ENCODE results near the gene NFS1. TPM values are rescaled to one million over a fixed set of nuclear protein-coding genes. Genes with fewer than 3 reads are reported as not detected.

NFS1 gene
- total RNA-seq, 1 donor from 2014 or later, result 26.7 TPM

DNA sequence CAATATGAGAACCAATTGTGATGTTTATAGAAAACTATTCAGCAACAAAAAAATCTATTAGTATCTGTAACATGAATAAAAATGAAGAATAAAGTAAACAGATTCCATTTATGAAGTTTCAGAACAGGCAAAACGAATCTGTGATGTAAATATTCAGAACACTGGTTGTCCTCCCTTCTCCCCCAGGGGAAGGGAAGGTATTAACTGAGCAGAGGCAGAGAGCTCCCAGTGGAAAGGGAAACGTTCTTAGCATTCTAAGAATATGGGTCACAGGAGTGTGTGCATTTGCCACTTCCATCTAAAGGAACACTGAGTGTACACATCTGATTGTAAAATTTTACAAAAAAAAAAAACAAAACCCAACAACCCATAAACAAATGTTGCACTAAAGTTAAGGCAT, 60.4 kb downstream of the NFS1 start:
- no peaks in the 10 kb centered on the region for H3K9me3 Mint-ChIP-seq
- H3K4me1 Mint-ChIP-seq (ENCODE audit: unreplicated experiment), result peaks cover 23% of the 10 kb centered on the region
- H3K36me3 Mint-ChIP-seq, result peaks cover 15% of the 10 kb centered on the region
- peak overlapping the region; percentile 37 for H3K27ac Mint-ChIP-seq
- no peak overlapping the region for H3K4me3 Mint-ChIP-seq
- no peak for TF ChIP-seq CTCF (conservative IDR thresholded peaks at IDR 0.05)
- H3K27me3 Mint-ChIP-seq, result no peaks in the 10 kb centered on the region
- no peak for DNase-seq (ENCODE audit: extremely low spot score, unreplicated experiment)

- TF ChIP-seq CTCF (conservative IDR thresholded peaks at IDR 0.05), result no peak
- Mint-ChIP-seq H3K27ac (no peak overlapping the region), H3K9me3 (no peaks in the 10 kb centered on the region), H3K27me3 (no peaks in the 10 kb centered on the region), H3K4me3 (no peak overlapping the region), H3K36me3 (peaks cover 11% of the 10 kb centered on the region), H3K4me1 (ENCODE audit: unreplicated experiment) (peaks cover 22% of the 10 kb centered on the region)
- DNase-seq (ENCODE audit: extremely low spot score, unreplicated experiment), result no peak
These were observed 61.9 kb downstream of the NFS1 start for GRCh38 chr20:35637276-35637675.

DNA sequence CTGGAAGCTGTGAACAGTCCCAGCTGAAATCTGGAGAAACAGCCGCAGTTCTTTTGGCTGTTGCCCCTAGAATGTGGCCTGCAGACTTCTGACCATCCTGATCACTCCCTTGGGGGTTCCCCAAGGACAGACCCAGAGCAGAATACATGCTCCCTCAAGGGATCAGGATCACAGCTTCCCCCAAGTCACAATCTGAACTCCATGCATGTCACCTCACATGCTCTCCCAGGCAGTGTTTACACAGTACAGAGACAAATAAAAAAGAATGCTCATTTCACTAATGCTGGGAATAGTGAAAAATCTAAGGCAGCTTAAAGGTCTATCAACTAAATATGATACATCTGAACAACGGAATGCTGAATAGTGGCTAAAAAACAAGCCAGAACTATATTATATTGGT, 63.1 kb downstream of the NFS1 start:
- Mint-ChIP-seq H3K4me1 (ENCODE audit: unreplicated experiment) (peaks cover 18% of the 10 kb centered on the region), H3K27ac (peak overlapping the region; percentile 22), H3K9me3 (no peaks in the 10 kb centered on the region), H3K27me3 (no peaks in the 10 kb centered on the region), H3K4me3 (no peak overlapping the region), H3K36me3 (peaks cover 10% of the 10 kb centered on the region)
- DNase-seq (ENCODE audit: extremely low spot score, unreplicated experiment), result no peak
- no peak for TF ChIP-seq CTCF (conservative IDR thresholded peaks at IDR 0.05)

DNA sequence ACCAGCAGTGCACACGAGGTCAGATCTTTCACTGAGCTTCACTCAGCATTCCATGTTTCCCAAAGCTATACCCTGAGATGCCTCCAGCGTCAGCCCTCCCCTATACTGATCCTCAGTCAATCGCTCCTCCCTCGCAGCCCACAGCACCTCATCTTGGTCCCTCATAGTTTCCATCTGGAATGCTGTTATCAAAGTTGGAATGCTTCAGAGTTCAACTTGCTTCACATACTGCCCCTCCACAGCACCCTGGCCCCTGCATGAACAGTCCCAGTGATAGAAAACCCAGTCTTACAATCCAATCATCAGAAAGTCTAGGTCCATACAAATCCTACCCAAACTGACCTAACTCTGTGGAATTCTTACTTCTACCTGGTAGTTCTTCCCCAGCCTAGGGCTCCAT, 63.5 kb downstream of the NFS1 start:
- DNase-seq (ENCODE audit: extremely low spot score, unreplicated experiment), result no peak
- H3K4me1 Mint-ChIP-seq (ENCODE audit: unreplicated experiment), result peaks cover 18% of the 10 kb centered on the region
- H3K27me3 Mint-ChIP-seq, result no peaks in the 10 kb centered on the region
- TF ChIP-seq CTCF (conservative IDR thresholded peaks at IDR 0.05), result no peak
- peaks cover 10% of the 10 kb centered on the region for H3K36me3 Mint-ChIP-seq
- peak overlapping the region; percentile 22 for H3K27ac Mint-ChIP-seq
- no peak overlapping the region for H3K4me3 Mint-ChIP-seq
- H3K9me3 Mint-ChIP-seq, result no peaks in the 10 kb centered on the region

- Mint-ChIP-seq H3K9me3 (no peaks in the 10 kb centered on the region), H3K27ac (no peak overlapping the region), H3K36me3 (peaks cover 22% of the 10 kb centered on the region), H3K4me1 (ENCODE audit: unreplicated experiment) (peaks cover 9% of the 10 kb centered on the region), H3K4me3 (no peak overlapping the region), H3K27me3 (no peaks in the 10 kb centered on the region)
- DNase-seq (ENCODE audit: extremely low spot score, unreplicated experiment), result no peak
- no peak for TF ChIP-seq CTCF (conservative IDR thresholded peaks at IDR 0.05)
These were observed 66.5 kb downstream of the NFS1 start for GRCh38 chr20:35632539-35633115.

DNA sequence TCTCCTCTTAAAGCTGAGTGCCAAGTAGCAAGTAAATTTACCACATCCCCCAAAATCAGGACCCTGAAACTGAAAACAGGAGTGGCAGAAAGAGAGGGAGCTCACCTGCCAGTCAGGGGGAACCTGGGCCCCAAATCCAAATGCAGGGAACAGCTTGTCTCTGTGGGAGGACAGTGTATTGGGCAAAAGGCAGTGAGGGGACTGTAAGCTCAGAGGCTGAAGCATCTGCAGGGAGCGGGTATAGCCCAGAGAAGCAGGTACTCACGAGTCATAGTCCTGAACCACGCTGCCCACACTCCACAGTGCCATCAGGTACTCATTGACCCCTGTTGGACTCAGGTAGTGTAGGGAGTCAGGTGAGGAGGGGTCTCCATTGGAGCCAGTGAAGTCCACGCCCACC, 68.5 kb downstream of the NFS1 start:
- H3K27ac Mint-ChIP-seq, result no peak overlapping the region
- no peak for TF ChIP-seq CTCF (conservative IDR thresholded peaks at IDR 0.05)
- no peaks in the 10 kb centered on the region for H3K9me3 Mint-ChIP-seq
- H3K4me3 Mint-ChIP-seq, result no peak overlapping the region
- H3K36me3 Mint-ChIP-seq, result peaks cover 30% of the 10 kb centered on the region
- H3K27me3 Mint-ChIP-seq, result no peaks in the 10 kb centered on the region
- DNase-seq (ENCODE audit: extremely low spot score, unreplicated experiment), result no peak
- peaks cover 4% of the 10 kb centered on the region for H3K4me1 Mint-ChIP-seq (ENCODE audit: unreplicated experiment)

Measured in type B pancreatic cell (in vitro differentiated cells).